Smooth muscle cell (in vitro differentiated cells): Measurements from ENCODE around the gene PNMA6E. TPM values are rescaled to one million over a fixed set of nuclear protein-coding genes. Genes with fewer than 3 reads are reported as not detected.
"Not testable (repeated sequence)": the region's sequence is repeated elsewhere in the genome, so short reads cannot be mapped to it uniquely, and the experiment has no call there.

Experiments used
- DNase-seq: peaks from one replicate; lab custom pipeline; 2025; ENCODE audit not compliant: unreplicated experiment; lab: John Stamatoyannopoulos, UW
- H2AFZ ChIP-seq: fragments of 200-600 bp; sonication (generic); 2 replicates; pipeline ENCODE4 v1.6.0; 2016; ENCODE audit warnings: antibody characterized with exemption, low read depth, mild to moderate bottlenecking
- H3F3A ChIP-seq: fragments of 200-600 bp; sonication (generic); 2 replicates; pipeline ENCODE4 v1.6.0; 2017; ENCODE audit warnings: antibody characterized with exemption, low read depth
- H3K27ac ChIP-seq: fragments of 200-600 bp; sonication (generic); 2 replicates; pipeline ENCODE4 v1.5.1; 2016; ENCODE audit warnings: low read depth, mild to moderate bottlenecking
- H3K27me3 ChIP-seq: fragments of 200-600 bp; sonication (generic); 2 replicates; pipeline ENCODE4 v1.6.1; 2016; ENCODE audit warnings: low read depth, mild to moderate bottlenecking
- H3K36me3 ChIP-seq: fragments of 200-600 bp; sonication (generic); 2 replicates; pipeline ENCODE4 v1.5.1; 2016; ENCODE audit warnings: low read depth
- H3K4me1 ChIP-seq: fragments of 200-600 bp; sonication (generic); 2 replicates; pipeline ENCODE4 v1.5.1; 2016; ENCODE audit warnings: low read depth
- H3K4me2 ChIP-seq: fragments of 200-600 bp; sonication (generic); 2 replicates; pipeline ENCODE4 v1.6.0; 2016; ENCODE audit warnings: mild to moderate bottlenecking
- H3K4me3 ChIP-seq: fragments of 200-600 bp; sonication (generic); 2 replicates; pipeline ENCODE4 v1.5.1; 2016; ENCODE audit warnings: mild to moderate bottlenecking
- H3K79me2 ChIP-seq: fragments of 200-600 bp; sonication (generic); 2 replicates; pipeline ENCODE4 v1.6.0; 2016; ENCODE audit warnings: low read depth, mild to moderate bottlenecking
- H3K9ac ChIP-seq: fragments of 200-600 bp; sonication (generic); 2 replicates; pipeline ENCODE4 v1.6.0; 2016; ENCODE audit warnings: low read depth
- H3K9me3 ChIP-seq: fragments of 200-600 bp; sonication (generic); replicated peaks from 2 replicates; pipeline ENCODE4 v1.5.1; 2016; ENCODE audit warnings: low read depth
- H4K20me1 ChIP-seq: fragments of 200-600 bp; sonication (generic); 2 replicates; pipeline ENCODE4 v1.6.0; 2016; ENCODE audit warnings: low read depth
- WGBS: methylation state at CpG from one replicate; pipeline ENCODE4 v1.1.7; 2016; ENCODE audit warnings: low lambda C conversion rate; 5-methylcytosine and 5-hydroxymethylcytosine counted together
- polyA plus RNA-seq: library from polyadenylated mRNA; unstranded; fragments of >200 nt; fragmentation: Nextera tagmentation; extraction: Ambion mirVana; gene quantifications from 2 replicates; pipeline ENCODE4 v1.2.1, GENCODE V29; 2016
- total RNA-seq: library from RNA; depleted of rRNA; stranded (reverse); fragments of >200 nt; gene quantifications from 2 replicates; pipeline ENCODE4 v1.2.3, GENCODE V29; 2014
- TF ChIP-seq, protein P1 (sequence below): fragments of 200-600 bp; sonication (generic); IDR thresholded peaks from 2 replicates; pipeline ENCODE4 v1.5.1; 2017; ENCODE audit warnings: borderline replicate concordance, mild to moderate bottlenecking, antibody characterized with exemption; ENCODE audit not compliant: insufficient read depth, poor library complexity, severe bottlenecking

Gene PNMA6E
- total and polyA plus RNA-seq, 2 experiments from 2014 or later = not detected

DNA sequence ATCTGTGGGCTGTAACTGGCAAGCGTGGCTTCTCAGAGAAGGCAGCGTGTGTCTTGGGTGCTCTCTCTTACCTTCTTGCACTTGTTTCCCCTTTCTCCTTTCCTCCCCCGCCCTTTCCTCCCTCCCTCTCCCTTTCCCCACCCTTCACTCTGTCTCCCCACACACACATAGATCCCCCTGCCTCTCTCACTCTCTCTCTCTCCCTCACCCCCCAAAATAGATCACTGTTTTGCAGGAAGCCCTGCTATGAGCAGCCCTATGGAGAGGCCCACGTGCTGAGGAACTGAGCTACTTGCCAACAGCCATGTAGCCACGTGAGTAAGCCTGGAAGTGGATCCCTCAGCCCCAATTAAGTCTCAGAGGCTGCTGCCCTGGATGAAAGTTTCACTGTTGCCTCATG is 4.3 kb upstream of the PNMA6E start:
- Histone ChIP-seq H4K20me1 (no peaks in the 10 kb centered on the region), H3K79me2 (no peaks in the 10 kb centered on the region), H3K4me3 (no peak overlapping the region), H3K4me1 (no peaks in the 10 kb centered on the region), H3K9me3 (no peaks in the 10 kb centered on the region), H2AFZ (no peak overlapping the region), H3F3A (no peaks in the 10 kb centered on the region), H3K36me3 (no peaks in the 10 kb centered on the region), H3K27ac (no peak overlapping the region), H3K4me2 (no peak overlapping the region), H3K9ac (no peak overlapping the region), H3K27me3 (no peaks in the 10 kb centered on the region)
- TF ChIP-seq, protein P1, sequence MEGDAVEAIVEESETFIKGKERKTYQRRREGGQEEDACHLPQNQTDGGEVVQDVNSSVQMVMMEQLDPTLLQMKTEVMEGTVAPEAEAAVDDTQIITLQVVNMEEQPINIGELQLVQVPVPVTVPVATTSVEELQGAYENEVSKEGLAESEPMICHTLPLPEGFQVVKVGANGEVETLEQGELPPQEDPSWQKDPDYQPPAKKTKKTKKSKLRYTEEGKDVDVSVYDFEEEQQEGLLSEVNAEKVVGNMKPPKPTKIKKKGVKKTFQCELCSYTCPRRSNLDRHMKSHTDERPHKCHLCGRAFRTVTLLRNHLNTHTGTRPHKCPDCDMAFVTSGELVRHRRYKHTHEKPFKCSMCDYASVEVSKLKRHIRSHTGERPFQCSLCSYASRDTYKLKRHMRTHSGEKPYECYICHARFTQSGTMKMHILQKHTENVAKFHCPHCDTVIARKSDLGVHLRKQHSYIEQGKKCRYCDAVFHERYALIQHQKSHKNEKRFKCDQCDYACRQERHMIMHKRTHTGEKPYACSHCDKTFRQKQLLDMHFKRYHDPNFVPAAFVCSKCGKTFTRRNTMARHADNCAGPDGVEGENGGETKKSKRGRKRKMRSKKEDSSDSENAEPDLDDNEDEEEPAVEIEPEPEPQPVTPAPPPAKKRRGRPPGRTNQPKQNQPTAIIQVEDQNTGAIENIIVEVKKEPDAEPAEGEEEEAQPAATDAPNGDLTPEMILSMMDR = no peak
- DNase-seq = no peak
- 59% methylated on average over 4 of the region's 5 CpGs for WGBS

DNA sequence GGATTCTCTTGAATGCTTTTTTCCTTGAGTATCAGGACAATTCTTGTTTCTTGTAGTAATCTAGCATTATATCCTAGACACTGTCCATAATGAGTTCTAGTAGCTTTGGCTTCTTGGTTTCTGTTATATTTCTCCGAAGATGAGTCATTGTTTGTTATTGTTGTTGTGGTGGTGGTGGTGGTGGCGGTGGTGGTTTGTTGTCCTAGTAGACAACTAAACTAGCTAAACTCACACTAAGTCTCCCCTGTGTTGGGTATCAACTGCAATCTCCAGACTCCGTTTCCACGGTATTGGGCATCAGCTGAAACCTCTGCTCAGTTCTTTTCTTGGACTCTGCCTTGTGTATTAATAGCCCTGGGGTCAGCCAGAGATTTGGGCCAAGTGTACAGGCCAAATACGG is 3.2 kb upstream of the PNMA6E start:
- H3K27ac ChIP-seq, H3K79me2 ChIP-seq, H3K36me3 ChIP-seq, H3K4me2 ChIP-seq, H2AFZ ChIP-seq, H4K20me1 ChIP-seq, H3K9ac ChIP-seq, H3K4me3 ChIP-seq, H3K27me3 ChIP-seq, H3K4me1 ChIP-seq, DNase-seq, H3K9me3 ChIP-seq, H3F3A ChIP-seq: not testable (repeated sequence)
- WGBS = 69% methylated on average over 5 of the region's 5 CpGs

DNA sequence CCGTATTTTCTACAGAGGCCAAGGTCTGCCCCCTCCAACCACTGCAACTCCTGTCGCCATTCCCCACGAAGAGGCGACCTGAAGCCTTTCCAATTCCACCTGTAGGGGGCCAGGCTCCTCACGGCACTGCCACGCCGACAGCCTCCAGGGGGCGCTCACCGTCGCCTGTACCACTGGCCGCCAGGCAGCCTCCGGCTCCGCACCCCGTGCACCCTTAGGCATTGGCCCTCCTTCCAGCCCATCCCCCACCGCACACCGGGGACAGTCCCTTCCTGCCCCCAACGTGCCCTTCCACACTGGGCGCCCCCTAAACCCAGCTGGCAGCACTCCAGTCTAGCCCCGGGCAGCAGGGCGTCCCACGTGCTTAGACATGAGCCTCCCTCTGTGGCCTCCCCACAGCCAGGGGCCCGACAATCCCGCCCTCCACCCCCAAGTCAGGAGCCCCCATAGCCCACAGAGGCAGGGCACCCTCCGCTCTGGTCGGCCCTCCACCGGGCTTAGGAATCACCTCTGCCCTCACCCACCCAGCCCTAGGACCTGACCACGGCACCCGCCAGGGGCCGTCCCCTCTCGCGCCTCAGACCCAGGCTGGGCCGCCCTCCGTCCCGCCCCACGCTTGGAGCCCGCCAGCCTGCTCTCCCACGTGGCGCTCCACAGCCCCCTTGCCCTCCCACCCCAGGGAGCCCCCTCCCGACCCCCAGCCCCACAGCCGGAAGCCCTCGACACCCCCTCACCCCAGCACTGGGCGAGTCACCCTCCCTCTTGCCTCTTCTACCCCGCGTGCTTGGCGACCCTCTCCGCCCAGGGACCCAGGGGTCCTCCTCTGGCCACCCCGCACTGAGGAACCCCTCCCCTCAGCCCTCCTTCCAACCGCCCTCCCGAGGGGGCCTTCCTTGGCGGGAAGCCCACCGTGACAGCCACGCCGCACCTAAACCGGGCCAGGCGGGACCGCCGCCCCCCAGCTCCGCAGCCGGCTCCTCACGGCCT is 711 bp downstream of the PNMA6E start:
- H3K4me3 ChIP-seq = no peak overlapping the region
- TF ChIP-seq, protein P1 = peak; percentile 52
- no peaks in the 10 kb centered on the region for H3K9me3 ChIP-seq
- no peaks in the 10 kb centered on the region for H3K4me1 ChIP-seq
- H3K27ac ChIP-seq = no peak overlapping the region
- no peak overlapping the region for H3K4me2 ChIP-seq
- no peak overlapping the region for H3K9ac ChIP-seq
- 61% methylated on average over 10 of the region's 60 CpGs for WGBS
- no peaks in the 10 kb centered on the region for H3K79me2 ChIP-seq
- no peaks in the 10 kb centered on the region for H4K20me1 ChIP-seq
- no peaks in the 10 kb centered on the region for H3F3A ChIP-seq
- DNase-seq = no peak
- H2AFZ ChIP-seq = no peak overlapping the region
- H3K36me3 ChIP-seq = no peaks in the 10 kb centered on the region
- no peaks in the 10 kb centered on the region for H3K27me3 ChIP-seq

DNA sequence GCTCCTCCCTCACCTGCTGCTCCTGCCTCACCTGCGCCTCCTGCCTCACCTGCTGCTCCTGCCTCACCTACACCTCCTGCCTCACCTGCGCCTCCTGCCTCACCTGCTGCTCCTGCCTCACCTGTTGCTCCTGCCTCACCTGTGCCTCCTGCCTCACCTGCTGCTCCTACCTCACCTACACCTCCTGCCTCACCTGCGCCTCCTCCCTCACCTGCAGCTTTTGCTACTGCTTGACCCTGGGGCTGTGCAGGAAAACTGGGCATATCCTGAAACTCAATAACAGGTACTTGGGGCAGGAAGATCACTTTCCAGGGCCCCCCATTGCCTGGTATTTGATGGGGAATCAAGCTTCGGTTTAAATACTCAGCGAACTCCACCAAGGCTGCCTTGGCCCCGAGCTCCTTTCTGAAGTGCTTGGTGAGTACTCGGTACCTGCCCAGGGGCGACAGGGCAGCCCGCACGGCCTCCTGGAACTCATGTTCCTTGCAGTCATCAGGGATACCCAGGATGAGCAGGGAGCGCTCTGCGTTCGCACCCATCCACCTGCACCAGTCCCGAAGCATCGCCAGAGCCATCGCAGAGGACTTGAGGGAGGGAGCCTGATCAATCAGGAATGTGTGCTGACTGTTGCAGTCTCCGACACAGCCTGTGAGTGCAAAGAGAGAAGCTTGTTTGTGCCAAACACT is 2.7 kb downstream of the PNMA6E start:
- H3K79me2 ChIP-seq = no peaks in the 10 kb centered on the region
- 92% methylated on average over 17 of the region's 17 CpGs for WGBS
- no peaks in the 10 kb centered on the region for H3K9me3 ChIP-seq
- H4K20me1 ChIP-seq = no peaks in the 10 kb centered on the region
- H3K9ac ChIP-seq = no peak overlapping the region
- no peak overlapping the region for H3K4me3 ChIP-seq
- no peaks in the 10 kb centered on the region for H3K27me3 ChIP-seq
- H3K4me2 ChIP-seq = no peak overlapping the region
- no peak overlapping the region for H2AFZ ChIP-seq
- no peaks in the 10 kb centered on the region for H3K36me3 ChIP-seq
- H3F3A ChIP-seq = no peaks in the 10 kb centered on the region
- H3K4me1 ChIP-seq = no peaks in the 10 kb centered on the region
- no peak overlapping the region for H3K27ac ChIP-seq
- no peak for DNase-seq
- TF ChIP-seq, protein P1 = no peak
